ENCODE results near the gene EPX. TPM values are rescaled to one million over a fixed set of nuclear protein-coding genes. Genes with fewer than 3 reads are reported as not detected.

The EPX gene
- total RNA-seq, 4 donors from 2014 or later = not detected

- Histone ChIP-seq H3K4me1 (no peaks in the 10 kb centered on the region), H3K4me3 (replicated peaks in 1 of 3) (no peak overlapping the region), H3K27me3 (no peaks in the 10 kb centered on the region), H3K27ac (no peak overlapping the region), H3K36me3 (no peaks in the 10 kb centered on the region), H3K9me3 (no peaks in the 10 kb centered on the region)
- WGBS, 2 donors = 86 to 89% methylated on average over 2 of the region's 2 CpGs
- TF ChIP-seq CTCF (IDR thresholded peaks at IDR 0.05) = no peak
- TF ChIP-seq POLR2A (IDR thresholded peaks at IDR 0.05) = no peak
- intact Hi-C loops (cut with DNase I) = no loop called here
- DNase-seq = no peak
Measured at GRCh38 chr17:58236394-58236793, 43.9 kb downstream of the EPX start.

GRCh38 chr17:58238147-58238634 lies 45.7 kb downstream of the EPX start, which contains the start of gene LPO:
Gene LPO, plus strand, starts transcription at chr17:58238584. Its CDS starts 4,396 bp downstream, at chr17:58242980.
- no peaks in the 10 kb centered on the region for H3K27me3 ChIP-seq
- DNase-seq = no peak
- no peak for TF ChIP-seq POLR2A (IDR thresholded peaks at IDR 0.05)
- no peak for TF ChIP-seq CTCF (IDR thresholded peaks at IDR 0.05)
- no peak within 1 kb of the TSS for H3K27ac ChIP-seq
- no peaks in the 10 kb centered on the region for H3K9me3 ChIP-seq
- WGBS, 2 donors = 80 to 82% methylated on average over 5 of the region's 5 CpGs
- intact Hi-C loops (cut with DNase I) = no loop called here
- H3K36me3 ChIP-seq = no peaks in the 10 kb centered on the region
- no peak within 1 kb of the TSS for H3K4me3 ChIP-seq (replicated peaks in 1 of 3)
- H3K4me1 ChIP-seq = peaks cover 0 to 5% of the 10 kb centered on the region in 2 donors

- Histone ChIP-seq H3K4me1 (peaks cover 0 to 5% of the 10 kb centered on the region in 2 donors), H3K27me3 (no peaks in the 10 kb centered on the region), H3K9me3 (no peaks in the 10 kb centered on the region), H3K36me3 (no peaks in the 10 kb centered on the region), H3K27ac (no peak overlapping the region), H3K4me3 (replicated peaks in 1 of 3) (no peak overlapping the region)
- DNase-seq = no peak
- no peak for TF ChIP-seq CTCF (IDR thresholded peaks at IDR 0.05)
- TF ChIP-seq POLR2A (IDR thresholded peaks at IDR 0.05) = no peak
- intact Hi-C loops (cut with DNase I) = no loop called here
- WGBS, 2 donors = 87 to 92% methylated on average over 1 of the region's 1 CpG
Measured at GRCh38 chr17:58239987-58240386, 47.5 kb downstream of the EPX start.

- no peak for TF ChIP-seq POLR2A (IDR thresholded peaks at IDR 0.05)
- TF ChIP-seq CTCF (IDR thresholded peaks at IDR 0.05) = peak in 1 of 6 experiments; percentile 17
- intact Hi-C loops (cut with DNase I) = no loop called here
- H3K27me3 ChIP-seq = no peaks in the 10 kb centered on the region
- no peak overlapping the region for H3K4me3 ChIP-seq (replicated peaks in 1 of 3)
- no peaks in the 10 kb centered on the region for H3K9me3 ChIP-seq
- WGBS, 2 donors = 5 to 6% methylated on average over 3 to 4 of the region's 4 CpGs
- H3K36me3 ChIP-seq = no peaks in the 10 kb centered on the region
- H3K27ac ChIP-seq = no peak overlapping the region
- peaks cover 0 to 5% of the 10 kb centered on the region in 2 donors for H3K4me1 ChIP-seq
- DNase-seq = peak; percentile 81 to 84
Measured at GRCh38 chr17:58242171-58242784, 49.8 kb downstream of the EPX start.

GRCh38 chr17:58244963-58245362 lies 52.4 kb downstream of the EPX start:
- no peak overlapping the region for H3K4me3 ChIP-seq (replicated peaks in 1 of 3)
- no peaks in the 10 kb centered on the region for H3K27me3 ChIP-seq
- no peak overlapping the region for H3K27ac ChIP-seq
- H3K36me3 ChIP-seq = no peaks in the 10 kb centered on the region
- H3K4me1 ChIP-seq = peaks cover 4 to 12% of the 10 kb centered on the region in 2 donors
- no peak for TF ChIP-seq CTCF (IDR thresholded peaks at IDR 0.05)
- no peak for DNase-seq
- intact Hi-C loops (cut with DNase I) = no loop called here
- H3K9me3 ChIP-seq = no peaks in the 10 kb centered on the region
- 68 to 78% methylated on average over 6 of the region's 6 CpGs for WGBS, 2 donors
